Calu3 (cell line): Measurements from ENCODE around the gene WDR7. TPM values are rescaled to one million over a fixed set of nuclear protein-coding genes. Genes with fewer than 3 reads are reported as not detected.

ENCODE experiments used
- BruUV-seq: library from RNA; stranded (reverse); fragments of 400-500 nt; replicated peaks from 2 replicates; lab custom pipeline; 2021; lab: Mats Ljungman, UMichigan
- CTCF ChIA-PET: fragments of 300-600 bp; sonication (Branson Sonifier 250); formaldehyde crosslinking; loops from one replicate; lab custom pipeline; 2022; ENCODE audit warnings: antibody characterized with exemption; lab: Charles Lee
- DNase-seq: peaks from one replicate; pipeline ENCODE4 v3.0.0; 2022
- H3K27ac Mint-ChIP-seq: one replicate; pipeline ENCODE4 v1.8.0; 2022; ENCODE audit warnings: mixed read lengths; ENCODE audit not compliant: unreplicated experiment
- H3K27me3 Mint-ChIP-seq: one replicate; pipeline ENCODE4 v1.8.0; 2022; ENCODE audit warnings: mixed read lengths; ENCODE audit not compliant: unreplicated experiment
- H3K36me3 Mint-ChIP-seq: one replicate; pipeline ENCODE4 v1.8.0; 2022; ENCODE audit warnings: mild to moderate bottlenecking, moderate library complexity, mixed read lengths; ENCODE audit not compliant: insufficient read depth, unreplicated experiment
- H3K4me1 Mint-ChIP-seq: one replicate; pipeline ENCODE4 v1.8.0; 2022; ENCODE audit warnings: mild to moderate bottlenecking, low read depth, mixed read lengths; ENCODE audit not compliant: unreplicated experiment
- H3K4me3 Mint-ChIP-seq: one replicate; pipeline ENCODE4 v1.8.0; 2022; ENCODE audit warnings: mild to moderate bottlenecking, low read depth, moderate library complexity, mixed read lengths; ENCODE audit not compliant: unreplicated experiment
- H3K9me3 Mint-ChIP-seq: one replicate; pipeline ENCODE4 v1.8.0; 2022; ENCODE audit warnings: low read depth, mixed read lengths; ENCODE audit not compliant: unreplicated experiment
- CTCF ChIP-seq: fragments of 200-600 bp; IDR thresholded peaks from one replicate; pipeline ENCODE4 v1.8.0; 2022; ENCODE audit warnings: antibody characterized with exemption; ENCODE audit not compliant: unreplicated experiment
- intact Hi-C: fragments of 100-400 bp; cut with micrococcal nuclease; formaldehyde crosslinking; loops from one replicate; pipeline ENCODE4 v1.10.0; 2022; ENCODE audit not compliant: unreplicated experiment
- total RNA-seq: library from RNA; stranded (reverse); gene quantifications from 2 replicates; pipeline ENCODE4 v1.2.3, GENCODE V29; 2022

Gene WDR7
- total RNA-seq, 1 experiment from 2014 or later, result 16.2 TPM

GRCh38 chr18:56721491-56721890 lies 70.3 kb downstream of the WDR7 start:
- intact Hi-C loops, result no loop called here
- Mint-ChIP-seq H3K27ac (no peak overlapping the region), H3K27me3 (no peaks in the 10 kb centered on the region), H3K36me3 (no peaks in the 10 kb centered on the region), H3K9me3 (no peaks in the 10 kb centered on the region), H3K4me3 (no peak overlapping the region), H3K4me1 (peaks cover 12% of the 10 kb centered on the region)
- no peak for DNase-seq
- BruUV-seq, result no TSS peak
- TF ChIP-seq CTCF, result no peak
- CTCF ChIA-PET, result no interaction called here

GRCh38 chr18:56722518-56722917 lies 71.4 kb downstream of the WDR7 start:
- no peak for TF ChIP-seq CTCF
- Mint-ChIP-seq H3K4me1 (peaks cover 12% of the 10 kb centered on the region), H3K27ac (no peak overlapping the region), H3K36me3 (no peaks in the 10 kb centered on the region), H3K27me3 (no peaks in the 10 kb centered on the region), H3K9me3 (no peaks in the 10 kb centered on the region), H3K4me3 (no peak overlapping the region)
- intact Hi-C loops, result no loop called here
- BruUV-seq, result no TSS peak
- CTCF ChIA-PET, result no interaction called here
- no peak for DNase-seq

GRCh38 chr18:56723068-56723467 lies 71.9 kb downstream of the WDR7 start:
- peaks cover 12% of the 10 kb centered on the region for H3K4me1 Mint-ChIP-seq
- H3K27ac Mint-ChIP-seq, result no peak overlapping the region
- TF ChIP-seq CTCF, result no peak
- no peak overlapping the region for H3K4me3 Mint-ChIP-seq
- CTCF ChIA-PET, result interaction anchor here (0.7 kb wide), 1 partner anchor 23 kb away, joined by 3 read pairs; no protein-coding TSS in a partner anchor
- no peaks in the 10 kb centered on the region for H3K36me3 Mint-ChIP-seq
- no peaks in the 10 kb centered on the region for H3K9me3 Mint-ChIP-seq
- DNase-seq, result no peak
- no TSS peak for BruUV-seq
- intact Hi-C loops, result no loop called here
- no peaks in the 10 kb centered on the region for H3K27me3 Mint-ChIP-seq

GRCh38 chr18:56723706-56724105 lies 72.5 kb downstream of the WDR7 start:
- BruUV-seq, result no TSS peak
- no peak overlapping the region for H3K4me3 Mint-ChIP-seq
- H3K36me3 Mint-ChIP-seq, result no peaks in the 10 kb centered on the region
- CTCF ChIA-PET, result interaction anchor here (0.7 kb wide), 1 partner anchor 24 kb away, joined by 3 read pairs; no protein-coding TSS in a partner anchor
- H3K4me1 Mint-ChIP-seq, result peaks cover 12% of the 10 kb centered on the region
- no peaks in the 10 kb centered on the region for H3K27me3 Mint-ChIP-seq
- DNase-seq, result no peak
- intact Hi-C loops, result no loop called here
- no peak overlapping the region for H3K27ac Mint-ChIP-seq
- no peaks in the 10 kb centered on the region for H3K9me3 Mint-ChIP-seq
- TF ChIP-seq CTCF, result no peak
